ENCODE data around the gene EVX2.

Gene EVX2

DNA sequence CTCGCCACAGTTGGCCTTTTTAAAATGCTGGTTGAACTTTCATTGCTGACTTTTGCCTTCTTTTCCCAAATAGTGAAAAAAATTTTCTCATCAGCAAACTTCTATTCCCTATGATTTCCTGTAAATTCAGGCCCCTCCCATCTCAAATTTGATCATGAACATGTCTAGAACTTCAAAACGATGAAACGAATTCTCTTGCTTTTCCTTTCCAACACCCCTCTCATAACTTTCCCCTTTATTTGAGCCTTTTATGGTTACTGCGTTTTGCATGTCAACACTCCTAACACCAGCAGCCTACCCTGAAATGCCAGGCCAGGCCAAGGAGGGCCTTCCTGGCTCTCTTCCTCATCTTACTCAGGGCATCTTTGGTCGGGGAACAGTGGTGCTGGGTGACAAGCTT lies 7.1 kb upstream of the EVX2 start:
- no peak overlapping the region for H3K4me3 ChIP-seq (ENCODE audit: low read length)
- TF ChIP-seq ZNF274 (IDR thresholded peaks at IDR 0.05; ENCODE audit: low read depth, low read length): no peak

GRCh38 chr2:176089843-176090395 lies 6.2 kb upstream of the EVX2 start:
- TF ChIP-seq ZNF274 (IDR thresholded peaks at IDR 0.05; ENCODE audit: low read depth, low read length): no peak
- H3K4me3 ChIP-seq (ENCODE audit: low read length): no peak overlapping the region

GRCh38 chr2:176088937-176089842 lies 5.4 kb upstream of the EVX2 start:
- TF ChIP-seq ZNF274 (IDR thresholded peaks at IDR 0.05; ENCODE audit: low read depth, low read length): no peak
- H3K4me3 ChIP-seq (ENCODE audit: low read length): no peak overlapping the region

DNA sequence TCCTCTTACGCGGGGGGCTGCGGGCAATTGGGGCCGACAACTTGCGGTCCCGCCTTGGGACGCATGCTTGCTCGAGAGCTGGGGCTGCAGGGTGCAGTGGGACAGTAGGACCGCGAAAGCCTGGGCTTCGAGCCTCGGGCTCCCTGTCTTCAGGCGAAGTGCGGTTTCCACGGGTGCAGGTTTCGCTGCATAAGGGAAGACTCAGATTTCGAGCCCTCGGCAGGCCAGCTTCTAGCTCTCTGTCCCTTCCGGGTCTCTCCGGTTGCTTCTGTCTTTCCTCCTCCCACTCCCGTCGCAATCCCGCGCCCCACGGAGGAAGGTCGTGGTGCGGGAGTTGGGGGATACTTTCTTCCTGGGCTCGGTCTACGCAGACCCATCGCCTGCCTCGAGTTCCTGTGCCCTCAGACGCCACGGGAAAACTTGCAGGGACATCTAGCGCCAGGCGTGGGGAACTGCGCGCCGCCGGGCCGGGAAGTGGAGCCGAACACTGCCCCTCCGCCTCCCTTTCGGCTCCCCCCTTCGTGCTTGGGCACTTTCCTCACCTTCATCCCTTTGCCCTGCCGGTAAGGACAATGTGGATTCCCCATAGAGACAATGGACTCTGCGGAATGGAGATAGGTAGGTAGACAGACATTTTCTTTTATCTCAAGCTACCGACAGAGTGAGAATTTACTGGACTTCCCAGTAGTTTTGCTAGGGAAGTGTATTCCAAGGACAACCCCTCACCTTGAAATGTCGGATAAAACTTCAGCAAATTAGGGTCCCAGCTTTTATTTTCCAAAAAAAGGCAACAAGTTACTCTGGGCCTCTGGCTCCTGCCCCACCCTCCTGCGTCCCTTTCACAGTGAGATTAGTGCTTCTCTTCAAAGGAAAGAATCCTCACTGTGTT lies 4.5 kb upstream of the EVX2 start:
- no peak for TF ChIP-seq ZNF274 (IDR thresholded peaks at IDR 0.05; ENCODE audit: low read depth, low read length)
- no peak overlapping the region; the same call in 1 of the 2 replicates for H3K4me3 ChIP-seq (ENCODE audit: low read length)

DNA sequence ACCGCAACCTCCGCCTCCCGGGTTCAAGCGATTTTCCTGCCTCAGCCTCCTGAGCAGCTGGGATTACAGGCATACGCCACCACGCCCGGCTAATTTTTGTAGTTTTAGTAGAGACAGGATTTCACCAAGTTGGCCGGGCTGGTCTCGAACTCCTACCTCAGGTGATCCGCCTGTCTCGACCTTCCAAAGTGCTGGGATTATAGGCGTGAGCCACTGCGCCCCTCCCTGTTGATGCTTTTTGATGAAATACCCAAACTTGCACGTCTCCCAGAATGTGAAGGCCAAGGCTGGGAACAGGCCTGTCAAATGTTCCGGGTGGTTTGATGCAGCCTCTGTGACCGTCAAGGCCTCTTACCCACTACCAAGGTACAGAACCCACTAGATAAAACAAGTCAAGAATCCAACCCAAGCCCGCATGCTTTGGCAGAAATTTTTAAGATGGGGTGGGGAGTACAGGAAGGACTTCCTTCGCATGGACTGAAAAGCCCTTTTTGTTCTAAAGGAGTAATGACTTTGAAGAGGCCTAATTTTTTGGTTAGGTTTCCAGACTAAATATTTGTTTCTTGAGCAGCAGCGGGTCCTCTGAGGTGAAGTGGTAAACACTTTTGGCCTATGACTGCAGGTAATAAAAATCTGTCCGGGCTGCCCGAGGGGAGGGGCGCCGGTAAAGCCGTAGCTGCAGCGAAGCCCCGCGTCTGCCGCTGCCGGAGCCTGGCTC lies 3.7 kb upstream of the EVX2 start:
- H3K4me3 ChIP-seq (ENCODE audit: low read length): no peak overlapping the region
- no peak for TF ChIP-seq ZNF274 (IDR thresholded peaks at IDR 0.05; ENCODE audit: low read depth, low read length)

DNA sequence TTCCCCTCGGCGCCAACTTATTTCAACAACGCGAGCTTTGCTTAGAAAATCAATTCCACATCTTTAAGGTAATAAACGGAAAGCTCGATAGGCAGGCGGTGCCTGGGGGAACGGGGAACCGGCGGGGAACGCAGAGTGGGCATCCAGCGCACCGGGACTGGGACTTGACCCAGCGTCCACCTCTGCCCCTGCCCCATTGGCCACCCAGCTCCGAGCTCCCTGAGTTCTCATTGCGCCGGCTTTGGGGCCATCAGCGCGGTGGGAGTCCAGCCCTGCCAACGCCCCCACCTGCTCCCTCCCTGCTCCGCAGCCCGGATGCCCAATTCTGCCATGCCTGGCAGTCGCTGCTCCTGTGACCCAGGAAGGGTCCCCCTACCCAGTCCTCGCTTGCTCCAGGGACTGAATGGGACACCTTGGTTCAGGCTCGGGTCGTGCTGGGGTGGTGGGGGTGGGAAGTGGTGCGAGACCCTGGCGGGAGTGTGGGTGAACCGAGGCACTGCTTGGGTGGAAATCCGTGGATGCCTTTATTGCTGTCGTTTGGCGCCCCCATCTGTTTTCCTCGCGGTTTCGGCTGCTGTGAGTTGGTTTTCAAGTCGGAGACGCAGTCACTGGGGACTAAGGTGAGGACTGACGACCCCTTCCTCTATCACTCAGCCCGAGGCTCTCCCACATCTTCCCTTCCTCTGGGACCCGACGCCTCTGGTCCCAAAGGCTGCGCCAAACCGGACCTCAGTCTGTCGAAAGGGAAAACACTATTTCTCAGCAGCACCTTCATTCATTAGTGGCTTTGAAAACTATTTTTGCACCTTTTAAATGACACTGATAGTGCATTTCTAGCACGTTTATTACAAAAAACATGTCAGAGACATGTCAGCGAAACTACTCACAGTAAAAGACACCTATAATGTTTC lies 2.4 kb upstream of the EVX2 start:
- no peak overlapping the region for H3K4me3 ChIP-seq (ENCODE audit: low read length)
- no peak for TF ChIP-seq ZNF274 (IDR thresholded peaks at IDR 0.05; ENCODE audit: low read depth, low read length)

GRCh38 chr2:176085120-176085788 lies 1.5 kb upstream of the EVX2 start:
- TF ChIP-seq ZNF274 (IDR thresholded peaks at IDR 0.05; ENCODE audit: low read depth, low read length): no peak
- no peak overlapping the region for H3K4me3 ChIP-seq (ENCODE audit: low read length)

DNA sequence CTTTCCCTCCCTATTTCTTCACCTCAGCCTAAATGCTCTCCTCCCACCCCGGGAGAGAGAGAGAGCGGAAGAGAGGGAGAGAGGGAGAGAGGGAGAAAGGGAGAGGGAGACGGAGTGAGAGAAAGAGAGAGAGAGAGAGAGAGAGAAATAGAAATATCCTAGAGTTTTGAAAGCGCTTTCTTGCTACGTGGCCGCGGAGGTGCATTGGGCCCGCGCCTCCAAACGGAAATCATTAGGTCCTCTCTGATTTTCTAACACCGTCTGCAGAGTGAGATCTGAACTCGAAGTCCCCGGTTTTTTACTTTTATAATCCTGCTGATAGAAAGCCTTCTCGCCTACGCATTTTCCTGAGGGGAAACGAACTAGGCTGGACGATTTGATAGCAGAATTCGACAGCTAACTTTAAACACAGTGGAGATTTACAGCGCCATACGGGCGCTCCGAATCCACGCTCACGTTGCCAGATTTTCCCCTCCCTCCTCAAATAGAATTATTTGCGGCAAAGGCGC lies 903 bp upstream of the EVX2 start:
- TF ChIP-seq ZNF274 (IDR thresholded peaks at IDR 0.05; ENCODE audit: low read depth, low read length): no peak
- H3K4me3 ChIP-seq (ENCODE audit: low read length): no peak overlapping the region

- no peak for TF ChIP-seq ZNF274 (IDR thresholded peaks at IDR 0.05; ENCODE audit: low read depth, low read length)
- H3K4me3 ChIP-seq (ENCODE audit: low read length): no peak overlapping the region
Observed at GRCh38 chr2:176082824-176083751, 674 bp downstream of the EVX2 start.

- no peak overlapping the region for H3K4me3 ChIP-seq (ENCODE audit: low read length)
- TF ChIP-seq ZNF274 (IDR thresholded peaks at IDR 0.05; ENCODE audit: low read depth, low read length): no peak
Observed at GRCh38 chr2:176082525-176082823, 1.3 kb downstream of the EVX2 start.

DNA sequence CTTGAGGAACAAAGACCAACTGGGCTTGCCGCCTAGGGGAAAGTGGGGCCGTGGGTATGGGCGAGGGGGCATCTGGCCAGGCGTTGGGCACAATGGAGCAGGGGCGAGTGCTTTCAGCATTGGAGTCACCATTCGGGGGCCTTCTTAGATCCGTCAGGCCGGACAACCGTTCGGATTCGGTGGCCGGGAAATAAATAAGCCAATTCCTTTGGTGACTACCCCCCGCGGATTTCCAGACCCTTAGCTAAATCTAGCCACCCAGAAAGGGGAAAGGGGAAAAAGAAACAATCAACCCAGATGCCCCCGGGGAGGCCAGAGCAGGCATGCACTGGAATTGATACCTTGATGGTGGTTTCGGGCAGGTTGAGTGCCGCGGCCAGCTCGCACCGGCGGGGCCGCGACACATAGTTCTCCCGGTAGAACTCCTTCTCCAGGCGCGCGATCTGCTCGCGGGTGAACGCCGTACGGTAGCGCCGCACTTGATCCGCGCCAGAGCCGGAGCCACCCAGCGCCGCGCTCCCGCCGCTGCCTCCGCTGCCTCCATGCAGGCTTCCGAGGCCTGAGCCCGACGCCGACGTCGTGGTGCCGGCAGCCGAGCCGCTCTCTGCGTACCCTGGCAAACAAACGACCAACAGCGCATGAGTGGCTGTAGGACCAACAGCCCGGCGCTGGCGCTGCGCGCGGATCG lies 1.8 kb downstream of the EVX2 start:
- H3K4me3 ChIP-seq (ENCODE audit: low read length): no peak overlapping the region
- no peak for TF ChIP-seq ZNF274 (IDR thresholded peaks at IDR 0.05; ENCODE audit: low read depth, low read length)
